Astrocyte of the spinal cord (primary cell): ENCODE data around the gene EMP1.

Experiments used
- DNase-seq: peaks from one replicate; pipeline ENCODE4 v3.0.0; 2011; ENCODE audit warnings: low read depth, low spot score
- H3K4me3 ChIP-seq: 2 replicates; pipeline ENCODE4 v1.5.1; 2011; ENCODE audit warnings: low read depth, mild to moderate bottlenecking, low read length, moderate library complexity
- in situ Hi-C: cut with HindIII; loops from 2 replicates; pipeline ENCODE4 v1.10.0; 2017; ENCODE audit warnings: low sequenced_read_pairs
- TF ChIP-seq, protein P1 (sequence below): IDR thresholded peaks from 2 replicates; pipeline ENCODE4 v1.5.1; 2012; ENCODE audit warnings: low read depth, mild to moderate bottlenecking, low read length, inconsistent platforms

Gene EMP1, protein sequence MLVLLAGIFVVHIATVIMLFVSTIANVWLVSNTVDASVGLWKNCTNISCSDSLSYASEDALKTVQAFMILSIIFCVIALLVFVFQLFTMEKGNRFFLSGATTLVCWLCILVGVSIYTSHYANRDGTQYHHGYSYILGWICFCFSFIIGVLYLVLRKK

DNA sequence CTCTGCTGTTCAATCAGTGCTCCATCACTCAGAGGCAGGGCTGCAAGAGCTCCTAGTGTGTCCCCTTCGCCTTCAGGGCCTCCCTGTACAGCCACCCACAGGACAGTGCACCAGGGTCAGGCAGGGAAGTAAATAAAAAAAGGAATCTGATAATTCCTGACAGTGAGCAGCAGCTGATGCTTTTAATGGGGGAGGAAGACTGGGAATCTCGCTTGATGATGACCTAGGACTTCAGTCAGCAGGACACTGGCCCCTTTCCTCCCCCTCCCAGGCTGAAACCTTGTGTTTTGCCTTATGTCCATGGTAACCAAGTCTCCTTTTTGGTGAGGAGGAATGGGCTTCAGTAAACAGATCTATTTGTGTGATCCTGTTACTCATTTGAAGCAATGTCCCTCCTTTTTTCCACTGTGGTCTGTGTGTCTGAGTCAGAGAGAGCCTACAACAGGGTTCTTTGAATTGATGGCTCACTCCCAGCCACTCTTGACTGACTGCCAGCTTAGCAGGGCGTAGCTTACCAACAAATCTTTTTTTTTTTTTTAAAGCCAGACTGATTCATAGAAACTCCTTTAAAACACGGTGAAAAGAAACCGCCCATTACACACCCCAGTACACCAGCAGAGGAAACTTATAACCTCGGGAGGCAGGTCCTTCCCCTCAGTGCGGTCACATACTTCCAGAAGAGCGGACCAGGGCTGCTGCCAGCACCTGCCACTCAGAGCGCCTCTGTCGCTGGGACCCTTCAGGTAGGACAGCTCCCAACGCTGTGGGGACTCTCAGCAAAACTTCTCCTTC is at the start of gene EMP1:
Gene EMP1 (plus strand): TSS at position 597 of the 792 bp plus-strand sequence. CDS start 14,785 bp downstream, outside the sequence.
- H3K4me3 ChIP-seq: peak within 1 kb of the TSS; percentile 85
- DNase-seq: peak; percentile 100
- in situ Hi-C loops: no loop called here
- TF ChIP-seq, protein P1, sequence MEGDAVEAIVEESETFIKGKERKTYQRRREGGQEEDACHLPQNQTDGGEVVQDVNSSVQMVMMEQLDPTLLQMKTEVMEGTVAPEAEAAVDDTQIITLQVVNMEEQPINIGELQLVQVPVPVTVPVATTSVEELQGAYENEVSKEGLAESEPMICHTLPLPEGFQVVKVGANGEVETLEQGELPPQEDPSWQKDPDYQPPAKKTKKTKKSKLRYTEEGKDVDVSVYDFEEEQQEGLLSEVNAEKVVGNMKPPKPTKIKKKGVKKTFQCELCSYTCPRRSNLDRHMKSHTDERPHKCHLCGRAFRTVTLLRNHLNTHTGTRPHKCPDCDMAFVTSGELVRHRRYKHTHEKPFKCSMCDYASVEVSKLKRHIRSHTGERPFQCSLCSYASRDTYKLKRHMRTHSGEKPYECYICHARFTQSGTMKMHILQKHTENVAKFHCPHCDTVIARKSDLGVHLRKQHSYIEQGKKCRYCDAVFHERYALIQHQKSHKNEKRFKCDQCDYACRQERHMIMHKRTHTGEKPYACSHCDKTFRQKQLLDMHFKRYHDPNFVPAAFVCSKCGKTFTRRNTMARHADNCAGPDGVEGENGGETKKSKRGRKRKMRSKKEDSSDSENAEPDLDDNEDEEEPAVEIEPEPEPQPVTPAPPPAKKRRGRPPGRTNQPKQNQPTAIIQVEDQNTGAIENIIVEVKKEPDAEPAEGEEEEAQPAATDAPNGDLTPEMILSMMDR: no peak

DNA sequence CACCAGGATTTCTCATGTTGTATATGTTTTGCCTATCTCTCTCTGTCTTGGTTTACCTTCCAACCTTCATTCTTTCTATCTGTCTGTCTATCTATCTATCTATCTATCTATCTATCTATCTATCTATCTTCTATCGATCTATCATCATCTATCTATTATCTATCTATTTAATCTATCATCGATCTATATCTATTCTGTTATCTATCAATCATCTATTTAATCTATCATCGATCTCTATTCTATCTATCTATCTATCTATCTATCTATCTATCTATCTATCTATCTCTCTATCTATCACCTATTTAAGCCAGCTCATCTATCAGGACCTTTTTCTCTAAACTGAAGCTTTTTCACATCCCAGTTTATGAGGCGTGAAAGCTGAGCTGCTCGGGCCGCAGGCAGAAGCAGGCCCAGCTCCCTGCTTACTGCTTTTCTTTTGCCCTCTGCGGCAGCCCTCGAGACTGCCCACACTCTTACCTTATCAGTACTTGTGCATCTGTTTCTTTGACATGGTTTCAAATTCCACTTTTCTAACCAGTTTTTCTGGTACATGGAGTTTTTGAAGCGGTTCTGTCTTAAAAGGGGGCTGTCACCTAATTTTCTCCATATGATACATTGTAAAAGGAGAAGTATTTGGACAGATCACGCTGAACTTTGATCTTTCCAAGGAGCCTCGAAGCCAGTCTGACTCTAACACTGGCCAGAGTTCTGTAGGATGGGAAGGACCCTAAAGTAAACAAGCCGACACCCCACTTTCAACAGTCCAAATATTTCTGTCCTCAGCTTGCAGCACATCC is 48.6 kb upstream of the EMP1 start:
- in situ Hi-C loops: no loop called here
- TF ChIP-seq, protein P1: no peak
- DNase-seq: no peak
- H3K4me3 ChIP-seq: no peak overlapping the region

DNA sequence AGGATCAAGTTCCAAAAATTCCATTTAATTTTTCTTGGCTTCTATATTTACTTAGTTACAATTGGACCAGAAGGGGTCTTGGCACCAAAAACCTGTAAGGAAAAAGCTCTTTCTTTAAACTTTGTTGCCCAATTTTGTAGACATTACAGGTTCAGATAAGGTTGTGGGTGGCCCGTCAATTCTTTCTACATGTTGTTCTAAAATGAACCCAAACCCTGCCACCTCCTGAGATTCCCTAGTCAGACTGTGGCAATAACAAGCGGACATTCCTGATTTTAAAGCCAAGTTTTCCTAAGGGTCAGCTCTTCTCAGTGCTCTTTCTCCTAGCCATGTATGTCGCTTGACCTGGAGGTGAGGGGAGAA is 48.1 kb upstream of the EMP1 start:
- TF ChIP-seq, protein P1: no peak
- H3K4me3 ChIP-seq: no peak overlapping the region
- in situ Hi-C loops: no loop called here
- no peak for DNase-seq

DNA sequence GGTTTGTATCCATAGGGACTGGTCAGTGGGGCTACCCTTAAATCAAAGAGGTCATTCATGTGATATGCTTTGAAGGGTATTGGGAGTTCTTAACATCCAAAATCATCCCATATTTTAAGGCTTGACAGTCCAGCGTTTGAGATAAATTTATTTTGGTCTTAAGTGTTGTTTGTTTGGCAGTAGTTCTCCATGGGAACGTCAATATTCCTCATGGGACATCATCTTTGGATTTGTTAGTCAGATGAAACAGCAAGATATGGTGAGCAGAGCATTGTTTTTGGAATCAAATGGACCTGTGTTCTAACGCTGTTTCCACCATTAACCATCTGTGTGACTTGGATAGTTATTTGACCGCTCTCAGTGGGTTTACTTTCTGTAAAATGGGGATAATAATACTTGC is 47.1 kb upstream of the EMP1 start:
- in situ Hi-C loops: no loop called here
- DNase-seq: no peak
- no peak overlapping the region for H3K4me3 ChIP-seq
- TF ChIP-seq, protein P1: no peak

DNA sequence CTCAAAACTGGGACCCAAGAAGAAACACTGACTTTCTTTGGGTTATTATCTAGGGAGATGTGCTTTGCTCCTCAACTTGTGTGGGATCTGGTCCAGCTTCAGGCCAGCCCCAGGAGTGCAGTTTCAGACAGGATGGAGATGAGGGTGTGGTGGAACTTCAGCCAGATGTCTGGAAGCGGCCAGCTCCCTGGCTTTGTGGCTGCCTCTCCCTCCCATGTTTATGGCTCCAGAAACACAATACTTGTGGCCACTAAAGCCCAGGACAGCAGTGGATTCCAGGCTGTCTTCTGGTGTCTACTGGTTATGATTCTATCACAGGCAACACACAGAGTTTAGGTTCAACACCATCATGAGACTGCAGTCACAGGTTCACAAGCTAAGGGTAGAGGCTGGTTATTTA is 44.2 kb upstream of the EMP1 start:
- TF ChIP-seq, protein P1: no peak
- no peak overlapping the region for H3K4me3 ChIP-seq
- in situ Hi-C loops: no loop called here
- no peak for DNase-seq

DNA sequence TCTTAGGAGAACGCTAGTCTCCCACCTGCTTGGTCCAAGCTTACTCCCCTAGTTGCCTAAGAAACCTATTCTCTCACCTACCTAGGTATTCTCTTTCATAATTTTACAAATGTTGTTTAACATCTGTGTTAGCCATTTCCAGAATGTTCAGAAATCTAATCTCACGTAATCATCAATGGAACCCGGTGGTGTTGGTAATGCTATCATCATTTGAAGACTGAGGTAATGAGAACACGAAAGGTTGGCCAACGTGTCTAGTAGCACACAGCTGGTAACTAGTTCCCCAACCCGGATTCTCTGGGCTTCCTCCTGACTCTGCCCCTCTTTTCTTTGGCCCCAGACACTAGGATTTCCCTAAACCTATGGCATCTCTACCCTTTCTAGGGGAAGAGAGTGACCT is 43.8 kb upstream of the EMP1 start:
- TF ChIP-seq, protein P1: no peak
- in situ Hi-C loops: no loop called here
- no peak overlapping the region for H3K4me3 ChIP-seq
- DNase-seq: no peak
